Esophagus muscularis mucosa (tissue), 4 donors: ENCODE data around the gene SLC12A7. TPM values are rescaled to one million over a fixed set of nuclear protein-coding genes. Genes with fewer than 3 reads are reported as not detected.

Experiments
- DNase-seq: peaks from one replicate; pipeline ENCODE4 v3.0.0-alpha.2; 2017; ENCODE audit errors: extremely low spot score
- H3K27ac ChIP-seq, 4 donors: fragments of 200-600 bp; sonication (generic); replicated peaks in 1 of 4; 1 replicate in 3 of 4; 2 replicates in 1 of 4; pipeline ENCODE4 v1.5.1; 2016 to 2019; ENCODE audit warnings: mild to moderate bottlenecking in 1 of 4
- H3K27me3 ChIP-seq, 4 donors: fragments of 200-600 bp; sonication (generic); one replicate each; pipeline versions ENCODE4 v1.5.1 to v1.6.0; 2016 to 2019
- H3K36me3 ChIP-seq, 4 donors: fragments of 200-600 bp; sonication (generic); one replicate each; pipeline ENCODE4 v1.5.1; 2016 to 2019
- H3K4me1 ChIP-seq, 4 donors: fragments of 200-600 bp; sonication (generic); one replicate each; pipeline ENCODE4 v1.5.1; 2016 to 2019
- H3K4me3 ChIP-seq, 4 donors: fragments of 200-600 bp; sonication (generic); 1 replicate in 2 of 4; 2 replicates in 2 of 4; pipeline ENCODE4 v1.5.1; 2016 to 2019; ENCODE audit warnings: mild to moderate bottlenecking in 4 of 4, moderate library complexity in 1 of 4
- H3K9me3 ChIP-seq, 4 donors: fragments of 200-600 bp; sonication (generic); 1 replicate in 3 of 4; 2 replicates in 1 of 4; pipeline ENCODE4 v1.5.1; 2016 to 2019
- EP300 ChIP-seq: sonication (generic); formaldehyde crosslinking; IDR thresholded peaks from one replicate; pipeline ENCODE4 v1.6.1; 2017; ENCODE audit warnings: antibody characterized with exemption
- POLR2A ChIP-seq: fragments of 450-650 bp; IDR thresholded peaks from one replicate; pipeline ENCODE4 v1.6.1; 2017; ENCODE audit warnings: antibody characterized with exemption, moderate library complexity, mild to moderate bottlenecking, low read depth
- POLR2AphosphoS5 ChIP-seq, 2 donors: sonication (generic); formaldehyde crosslinking; IDR thresholded peaks; one replicate each; pipeline ENCODE4 v1.6.1; 2017; ENCODE audit warnings: antibody characterized with exemption in 2 of 2
- WGBS: methylation state at CpG from one replicate; pipeline ENCODE4 v1.1.5; 2018; 5-methylcytosine and 5-hydroxymethylcytosine counted together
- intact Hi-C: fragments of 100-400 bp; cut with DNase I; formaldehyde crosslinking; loops from one replicate; pipeline ENCODE4 v1.15.1; 2023
- total RNA-seq, 4 donors: library from RNA; depleted of rRNA; stranded (reverse); fragments of >200 nt; gene quantifications; one replicate each; pipeline versions ENCODE4 v1.1.0 to v1.2.1, GENCODE V29; 2016
- TF ChIP-seq, protein P1 (sequence below), 3 experiments: fragments of 200-600 bp in 2 of 3; fragments of 450-650 bp in 1 of 3; sonication (generic) in 2 of 3; IDR thresholded peaks; one replicate each; pipeline ENCODE4 v1.5.1; 2017 to 2019; ENCODE audit warnings: antibody characterized with exemption in 3 of 3, mild to moderate bottlenecking in 2 of 3, moderate library complexity in 1 of 3

Gene SLC12A7
- total RNA-seq, 4 donors from 2014 or later = 21.6 to 35.8 (median 25.4) TPM

DNA sequence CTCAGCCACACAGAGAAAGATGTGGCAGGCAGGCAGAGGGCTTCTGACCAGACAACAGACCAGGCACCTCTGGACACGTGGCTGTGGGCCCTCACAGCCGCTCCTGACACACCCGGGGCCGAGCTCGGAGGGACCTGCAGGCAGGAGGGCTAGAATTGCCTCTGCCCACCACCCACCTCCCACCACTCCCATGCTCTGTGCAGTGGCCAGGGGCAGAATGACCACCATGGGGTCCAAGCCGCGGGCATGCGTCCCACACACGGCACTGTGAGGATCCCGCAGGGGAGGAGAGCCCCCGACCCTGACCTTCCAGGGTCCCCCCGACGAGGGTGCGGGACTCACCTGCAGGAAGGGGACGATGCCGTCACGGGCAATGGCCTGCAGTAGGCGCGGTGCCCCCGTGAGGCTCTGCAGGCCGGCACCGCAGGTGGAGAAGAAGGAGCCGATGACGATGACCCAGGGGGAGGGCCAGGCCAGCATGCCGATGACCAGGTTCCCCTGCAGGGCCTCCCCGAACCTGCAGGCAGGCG lies 34.3 kb downstream of the SLC12A7 start:
- no peak for TF ChIP-seq POLR2AphosphoS5 (IDR thresholded peaks at IDR 0.05)
- TF ChIP-seq, protein P1, sequence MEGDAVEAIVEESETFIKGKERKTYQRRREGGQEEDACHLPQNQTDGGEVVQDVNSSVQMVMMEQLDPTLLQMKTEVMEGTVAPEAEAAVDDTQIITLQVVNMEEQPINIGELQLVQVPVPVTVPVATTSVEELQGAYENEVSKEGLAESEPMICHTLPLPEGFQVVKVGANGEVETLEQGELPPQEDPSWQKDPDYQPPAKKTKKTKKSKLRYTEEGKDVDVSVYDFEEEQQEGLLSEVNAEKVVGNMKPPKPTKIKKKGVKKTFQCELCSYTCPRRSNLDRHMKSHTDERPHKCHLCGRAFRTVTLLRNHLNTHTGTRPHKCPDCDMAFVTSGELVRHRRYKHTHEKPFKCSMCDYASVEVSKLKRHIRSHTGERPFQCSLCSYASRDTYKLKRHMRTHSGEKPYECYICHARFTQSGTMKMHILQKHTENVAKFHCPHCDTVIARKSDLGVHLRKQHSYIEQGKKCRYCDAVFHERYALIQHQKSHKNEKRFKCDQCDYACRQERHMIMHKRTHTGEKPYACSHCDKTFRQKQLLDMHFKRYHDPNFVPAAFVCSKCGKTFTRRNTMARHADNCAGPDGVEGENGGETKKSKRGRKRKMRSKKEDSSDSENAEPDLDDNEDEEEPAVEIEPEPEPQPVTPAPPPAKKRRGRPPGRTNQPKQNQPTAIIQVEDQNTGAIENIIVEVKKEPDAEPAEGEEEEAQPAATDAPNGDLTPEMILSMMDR (IDR thresholded peaks at IDR 0.05) = no peak
- TF ChIP-seq EP300 = no peak
- TF ChIP-seq POLR2A = no peak
- H3K4me1 ChIP-seq = no peaks in the 10 kb centered on the region
- intact Hi-C loops = no loop called here
- no peaks in the 10 kb centered on the region for H3K27me3 ChIP-seq
- no peak for DNase-seq
- no peak overlapping the region for H3K4me3 ChIP-seq
- H3K9me3 ChIP-seq = no peaks in the 10 kb centered on the region
- no peak overlapping the region for H3K27ac ChIP-seq
- WGBS = 92% methylated on average over 24 of the region's 27 CpGs
- peaks cover 31 to 95% (median 86%) of the 10 kb centered on the region in 4 donors for H3K36me3 ChIP-seq

DNA sequence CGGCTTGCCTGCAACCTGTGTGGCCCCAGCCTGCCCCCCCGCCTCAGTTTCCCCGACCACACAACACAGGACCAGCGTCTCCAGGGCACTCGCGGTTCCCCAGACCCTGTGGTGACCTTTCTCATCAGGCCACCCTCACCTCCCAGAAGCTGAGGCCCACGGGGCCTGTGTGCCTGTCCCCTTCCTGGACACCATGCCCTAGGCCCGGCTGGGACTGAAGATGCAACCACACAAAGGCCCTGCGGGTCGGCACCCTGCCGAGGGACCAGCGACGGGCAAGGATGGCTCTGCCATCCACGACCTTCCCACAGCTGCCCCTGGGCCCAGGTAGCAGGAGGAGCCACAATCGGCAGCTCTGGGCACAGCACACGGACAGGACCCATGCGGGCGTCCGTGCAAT lies 34.8 kb downstream of the SLC12A7 start:
- intact Hi-C loops = no loop called here
- Histone ChIP-seq H3K4me3 (no peak overlapping the region), H3K4me1 (no peaks in the 10 kb centered on the region), H3K27me3 (no peaks in the 10 kb centered on the region), H3K27ac (no peak overlapping the region), H3K9me3 (no peaks in the 10 kb centered on the region), H3K36me3 (peaks cover 31 to 90% (median 85%) of the 10 kb centered on the region in 4 donors)
- no peak for DNase-seq
- WGBS = 88% methylated on average over 12 of the region's 19 CpGs
- no peak for TF ChIP-seq POLR2AphosphoS5 (IDR thresholded peaks at IDR 0.05)
- no peak for TF ChIP-seq POLR2A
- TF ChIP-seq EP300 = no peak
- TF ChIP-seq, protein P1 (IDR thresholded peaks at IDR 0.05) = no peak

DNA sequence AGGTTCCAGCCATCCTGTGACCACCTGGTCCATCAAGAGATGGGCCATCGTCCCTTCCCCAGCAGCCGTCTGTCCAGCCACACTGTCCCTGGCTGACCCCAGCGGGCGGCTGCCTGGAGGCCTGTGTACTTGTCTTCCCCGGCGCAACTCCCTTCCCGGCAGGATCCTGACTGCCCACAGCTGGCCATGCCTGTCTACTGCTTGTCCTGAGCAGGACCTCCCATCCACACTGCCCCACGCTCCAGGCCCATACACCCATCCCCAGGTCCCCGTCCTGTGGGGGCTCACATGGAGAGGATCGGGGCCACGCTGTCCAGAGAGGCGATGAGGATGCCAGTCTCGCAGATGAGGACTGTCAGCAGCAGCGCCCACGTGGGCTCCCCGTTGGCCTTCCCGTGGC lies 35.5 kb downstream of the SLC12A7 start:
- 91% methylated on average over 13 of the region's 17 CpGs for WGBS
- no peak for DNase-seq
- no peaks in the 10 kb centered on the region for H3K27me3 ChIP-seq
- H3K36me3 ChIP-seq = peaks cover 31 to 84% (median 80%) of the 10 kb centered on the region in 4 donors
- no peak overlapping the region for H3K4me3 ChIP-seq
- intact Hi-C loops = no loop called here
- no peaks in the 10 kb centered on the region for H3K9me3 ChIP-seq
- TF ChIP-seq POLR2AphosphoS5 (IDR thresholded peaks at IDR 0.05) (no peak), POLR2A (no peak), EP300 (no peak)
- TF ChIP-seq, protein P1 (IDR thresholded peaks at IDR 0.05) = no peak
- no peaks in the 10 kb centered on the region for H3K4me1 ChIP-seq
- no peak overlapping the region for H3K27ac ChIP-seq

DNA sequence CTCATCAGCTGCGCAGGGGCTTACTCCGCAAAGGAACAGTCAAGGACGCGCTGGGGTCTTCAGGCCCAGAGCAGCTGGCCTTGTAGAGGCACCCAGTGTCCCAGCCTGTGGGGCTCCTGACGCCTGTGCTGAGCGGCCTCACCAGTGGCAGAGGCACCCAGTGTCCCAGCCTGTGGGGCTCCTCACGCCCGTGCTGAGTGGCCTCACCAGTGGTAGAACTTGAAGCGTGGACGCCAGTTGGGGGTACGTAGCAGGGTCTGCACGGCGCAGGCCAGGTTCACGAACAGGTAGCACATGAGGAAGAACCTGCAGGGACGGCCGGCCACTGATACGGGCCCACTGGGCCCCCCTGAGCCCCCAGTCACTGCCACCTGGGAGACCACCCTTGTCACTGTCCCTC lies 35.9 kb downstream of the SLC12A7 start:
- Histone ChIP-seq H3K4me3 (no peak overlapping the region), H3K27ac (no peak overlapping the region), H3K9me3 (no peaks in the 10 kb centered on the region), H3K4me1 (no peaks in the 10 kb centered on the region), H3K36me3 (peaks cover 31 to 79% (median 76%) of the 10 kb centered on the region in 4 donors), H3K27me3 (no peaks in the 10 kb centered on the region)
- TF ChIP-seq, protein P1 (IDR thresholded peaks at IDR 0.05) = no peak
- TF ChIP-seq EP300 (no peak), POLR2A (no peak), POLR2AphosphoS5 (IDR thresholded peaks at IDR 0.05) (no peak)
- intact Hi-C loops = no loop called here
- 96% methylated on average over 16 of the region's 17 CpGs for WGBS
- no peak for DNase-seq

DNA sequence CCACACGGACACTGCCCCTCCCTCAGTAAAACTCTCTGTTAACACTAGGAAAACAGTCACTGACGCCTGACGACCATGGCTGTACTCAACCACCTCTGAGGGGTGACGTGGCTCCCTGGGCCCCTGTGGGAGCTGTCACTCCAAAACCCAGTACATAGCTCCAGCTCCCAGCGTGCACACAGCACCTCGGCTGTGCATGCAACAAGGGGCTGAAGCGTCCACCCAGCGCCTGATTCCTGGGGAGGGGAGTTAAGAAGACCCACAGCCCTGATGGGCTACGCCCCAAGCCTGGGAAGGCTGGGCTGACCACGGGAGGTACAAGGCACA lies 36.3 kb downstream of the SLC12A7 start:
- intact Hi-C loops = no loop called here
- TF ChIP-seq, protein P1 (IDR thresholded peaks at IDR 0.05) = no peak
- TF ChIP-seq POLR2AphosphoS5 (IDR thresholded peaks at IDR 0.05) (no peak), POLR2A (no peak), EP300 (no peak)
- no peak for DNase-seq
- Histone ChIP-seq H3K27me3 (no peaks in the 10 kb centered on the region), H3K36me3 (peaks cover 31 to 75% (median 72%) of the 10 kb centered on the region in 4 donors), H3K4me1 (no peaks in the 10 kb centered on the region), H3K9me3 (no peaks in the 10 kb centered on the region), H3K27ac (no peak overlapping the region), H3K4me3 (no peak overlapping the region)
- WGBS = 68% methylated on average over 7 of the region's 10 CpGs
